HCT116 (cell line): ENCODE measurements around the gene ACBD5.

Source experiments
- CTCF ChIP-seq, 3 experiments: fragments of 200-600 bp in 1 of 3; sonication (generic) in 1 of 3; IDR thresholded peaks in 2 of 3; conservative IDR thresholded peaks in 1 of 3; 2 replicates each; pipeline ENCODE4 v1.5.1; 2012 to 2017; ENCODE audit warnings: low read depth in 2 of 3, low read length in 2 of 3, antibody characterized with exemption in 1 of 3, borderline replicate concordance in 1 of 3, control low read depth in 1 of 3, mild to moderate bottlenecking in 1 of 3, mixed read lengths in 1 of 3, mixed run types in 1 of 3, moderate library complexity in 1 of 3; ENCODE audit not compliant: insufficient read depth in 1 of 3
- EZH2 ChIP-seq: fragments of 200-600 bp; sonication (generic); IDR thresholded peaks from 2 replicates; pipeline ENCODE4 v1.6.1; 2017; ENCODE audit warnings: antibody characterized with exemption, mixed run types
- EZH2phosphoT487 ChIP-seq: fragments of 200-600 bp; IDR thresholded peaks from 2 replicates; pipeline ENCODE4 v1.6.1; 2018; ENCODE audit warnings: antibody characterized with exemption, borderline replicate concordance
- JUND ChIP-seq: IDR thresholded peaks from 2 replicates; pipeline ENCODE4 v1.6.1; 2012
- POLR2A ChIP-seq: IDR thresholded peaks from 2 replicates; pipeline ENCODE4 v1.7.0; 2011; ENCODE audit warnings: borderline replicate concordance; ENCODE audit not compliant: insufficient read depth, insufficient read length; ENCODE audit errors: extremely low read depth
- POLR2AphosphoS5 ChIP-seq: IDR thresholded peaks from 2 replicates; pipeline ENCODE4 v1.6.1; 2011; ENCODE audit warnings: mild to moderate bottlenecking, low read depth, low read length, moderate library complexity
- SIN3A ChIP-seq: IDR thresholded peaks from 2 replicates; pipeline ENCODE4 v1.6.1; 2012; ENCODE audit warnings: low read depth
- ZNF274 ChIP-seq: fragments of 200-500 bp; sonication (Bioruptor generic); IDR thresholded peaks from 2 replicates; pipeline ENCODE4 v1.6.1; 2014; ENCODE audit warnings: mild to moderate bottlenecking, low read depth, low read length, inconsistent platforms
- TF ChIP-seq, protein P1 (sequence below): IDR thresholded peaks from 2 replicates; pipeline ENCODE4 v1.6.1; 2012; ENCODE audit warnings: low read depth
- TF ChIP-seq, protein P2 (sequence below): IDR thresholded peaks from 2 replicates; pipeline ENCODE4 v1.6.1; 2012
- TF ChIP-seq, protein P3 (sequence below): IDR thresholded peaks from 2 replicates; pipeline ENCODE4 v1.6.1; 2011; ENCODE audit warnings: mild to moderate bottlenecking, low read length, moderate library complexity; ENCODE audit not compliant: insufficient replicate concordance; ENCODE audit errors: extremely low read depth

DNA sequence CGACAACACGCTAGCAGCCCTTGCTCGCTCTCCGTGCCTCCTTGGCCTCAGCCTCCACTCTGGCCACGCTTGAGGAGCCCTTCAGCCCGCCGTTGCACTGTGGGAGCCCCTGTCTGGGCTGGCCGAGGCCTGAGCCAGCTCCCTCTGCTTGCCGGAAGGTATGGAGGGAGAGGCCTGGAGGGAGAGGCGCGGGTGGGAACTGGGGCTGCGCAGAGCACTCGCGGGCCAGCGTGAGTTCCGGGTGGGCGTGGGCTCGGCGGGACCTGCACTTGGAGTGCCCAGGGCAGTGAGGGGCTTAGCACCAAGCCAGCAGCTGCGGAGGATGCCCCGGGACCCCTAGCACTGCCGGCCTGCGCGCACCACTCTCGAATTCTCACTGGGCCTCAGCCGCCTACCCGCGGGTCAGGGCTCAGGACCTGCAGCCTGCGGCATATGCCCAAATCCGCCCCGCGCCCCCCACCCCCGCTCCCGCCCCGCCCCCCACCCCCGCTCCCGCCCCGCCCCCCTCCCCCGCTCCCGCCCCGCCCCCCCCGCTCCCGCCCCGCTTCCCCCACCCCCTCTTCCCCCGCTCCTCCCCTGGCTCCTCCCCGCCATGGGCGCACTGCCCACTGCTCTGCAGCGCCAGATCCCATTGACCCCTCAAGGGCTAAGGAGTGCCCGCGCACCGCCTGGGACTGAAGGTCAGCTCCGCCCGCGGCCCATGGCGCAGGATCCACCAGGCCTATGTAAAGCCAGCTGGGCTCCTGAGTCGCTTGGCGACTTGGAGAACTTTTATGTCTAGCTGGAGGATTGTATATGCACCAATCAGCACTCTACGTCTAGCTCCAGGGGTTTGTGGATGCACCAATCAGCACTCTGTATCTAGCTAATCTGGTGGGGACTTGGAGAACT lies 15.9 kb upstream of the ACBD5 start:
- TF ChIP-seq SIN3A (no peak), EZH2phosphoT487 (no peak), JUND (no peak), POLR2AphosphoS5 (no peak), CTCF (IDR thresholded peaks at IDR 0.05 in 2 of 3, conservative IDR thresholded peaks at IDR 0.05 in 1 of 3; ENCODE audit: borderline replicate concordance in 1 of 3, insufficient read depth in 1 of 3, low read depth in 2 of 3, low read length in 2 of 3) (no peak), ZNF274 (no peak), POLR2A (no peak), EZH2 (no peak)
- TF ChIP-seq, protein P1, sequence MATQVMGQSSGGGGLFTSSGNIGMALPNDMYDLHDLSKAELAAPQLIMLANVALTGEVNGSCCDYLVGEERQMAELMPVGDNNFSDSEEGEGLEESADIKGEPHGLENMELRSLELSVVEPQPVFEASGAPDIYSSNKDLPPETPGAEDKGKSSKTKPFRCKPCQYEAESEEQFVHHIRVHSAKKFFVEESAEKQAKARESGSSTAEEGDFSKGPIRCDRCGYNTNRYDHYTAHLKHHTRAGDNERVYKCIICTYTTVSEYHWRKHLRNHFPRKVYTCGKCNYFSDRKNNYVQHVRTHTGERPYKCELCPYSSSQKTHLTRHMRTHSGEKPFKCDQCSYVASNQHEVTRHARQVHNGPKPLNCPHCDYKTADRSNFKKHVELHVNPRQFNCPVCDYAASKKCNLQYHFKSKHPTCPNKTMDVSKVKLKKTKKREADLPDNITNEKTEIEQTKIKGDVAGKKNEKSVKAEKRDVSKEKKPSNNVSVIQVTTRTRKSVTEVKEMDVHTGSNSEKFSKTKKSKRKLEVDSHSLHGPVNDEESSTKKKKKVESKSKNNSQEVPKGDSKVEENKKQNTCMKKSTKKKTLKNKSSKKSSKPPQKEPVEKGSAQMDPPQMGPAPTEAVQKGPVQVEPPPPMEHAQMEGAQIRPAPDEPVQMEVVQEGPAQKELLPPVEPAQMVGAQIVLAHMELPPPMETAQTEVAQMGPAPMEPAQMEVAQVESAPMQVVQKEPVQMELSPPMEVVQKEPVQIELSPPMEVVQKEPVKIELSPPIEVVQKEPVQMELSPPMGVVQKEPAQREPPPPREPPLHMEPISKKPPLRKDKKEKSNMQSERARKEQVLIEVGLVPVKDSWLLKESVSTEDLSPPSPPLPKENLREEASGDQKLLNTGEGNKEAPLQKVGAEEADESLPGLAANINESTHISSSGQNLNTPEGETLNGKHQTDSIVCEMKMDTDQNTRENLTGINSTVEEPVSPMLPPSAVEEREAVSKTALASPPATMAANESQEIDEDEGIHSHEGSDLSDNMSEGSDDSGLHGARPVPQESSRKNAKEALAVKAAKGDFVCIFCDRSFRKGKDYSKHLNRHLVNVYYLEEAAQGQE, result no peak
- TF ChIP-seq, protein P2, sequence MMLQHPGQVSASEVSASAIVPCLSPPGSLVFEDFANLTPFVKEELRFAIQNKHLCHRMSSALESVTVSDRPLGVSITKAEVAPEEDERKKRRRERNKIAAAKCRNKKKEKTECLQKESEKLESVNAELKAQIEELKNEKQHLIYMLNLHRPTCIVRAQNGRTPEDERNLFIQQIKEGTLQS, result no peak
- TF ChIP-seq, protein P3, sequence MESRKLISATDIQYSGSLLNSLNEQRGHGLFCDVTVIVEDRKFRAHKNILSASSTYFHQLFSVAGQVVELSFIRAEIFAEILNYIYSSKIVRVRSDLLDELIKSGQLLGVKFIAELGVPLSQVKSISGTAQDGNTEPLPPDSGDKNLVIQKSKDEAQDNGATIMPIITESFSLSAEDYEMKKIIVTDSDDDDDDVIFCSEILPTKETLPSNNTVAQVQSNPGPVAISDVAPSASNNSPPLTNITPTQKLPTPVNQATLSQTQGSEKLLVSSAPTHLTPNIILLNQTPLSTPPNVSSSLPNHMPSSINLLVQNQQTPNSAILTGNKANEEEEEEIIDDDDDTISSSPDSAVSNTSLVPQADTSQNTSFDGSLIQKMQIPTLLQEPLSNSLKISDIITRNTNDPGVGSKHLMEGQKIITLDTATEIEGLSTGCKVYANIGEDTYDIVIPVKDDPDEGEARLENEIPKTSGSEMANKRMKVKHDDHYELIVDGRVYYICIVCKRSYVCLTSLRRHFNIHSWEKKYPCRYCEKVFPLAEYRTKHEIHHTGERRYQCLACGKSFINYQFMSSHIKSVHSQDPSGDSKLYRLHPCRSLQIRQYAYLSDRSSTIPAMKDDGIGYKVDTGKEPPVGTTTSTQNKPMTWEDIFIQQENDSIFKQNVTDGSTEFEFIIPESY, result no peak
